ENCODE measurements around the gene MDM2.
A peak's percentile ranks its signal among the peaks of the same experiment; 100 is the strongest.
"Not testable (repeated sequence)": the region's sequence is repeated elsewhere in the genome, so short reads cannot be mapped to it uniquely, and the experiment has no call there.

MDM2 gene

DNA sequence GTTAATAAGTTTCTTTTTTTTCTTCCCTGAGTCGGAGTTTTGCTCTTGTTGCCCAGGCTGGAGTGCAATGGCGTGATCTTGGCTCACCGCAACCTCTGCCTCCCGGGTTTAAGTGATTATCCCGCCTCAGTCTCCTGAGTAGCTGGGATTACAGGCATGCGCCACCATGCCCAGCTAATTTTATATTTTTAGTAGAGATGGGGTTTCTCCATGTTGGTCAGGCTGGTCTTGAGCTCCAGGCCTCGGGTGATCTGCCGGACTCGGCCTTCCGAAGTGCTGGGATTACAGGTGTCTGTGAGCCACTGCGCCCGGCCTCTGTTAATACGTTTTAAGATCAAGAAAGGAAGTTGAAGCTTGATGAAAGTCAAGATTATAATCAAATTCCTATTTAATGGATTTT is 11.5 kb downstream of the MDM2 start:
- H3K9me3 Mint-ChIP-seq; DNase-seq (ENCODE audit: low spot score); H3K27ac Mint-ChIP-seq; H3K27me3 Mint-ChIP-seq (ENCODE audit: low read depth); H3K4me3 Mint-ChIP-seq: not testable (repeated sequence)
- Mint-ChIP-seq H3K36me3 (ENCODE audit: low read depth) (peaks cover 59% of the 10 kb centered on the region), H3K4me1 (ENCODE audit: low read depth) (peaks cover 31% of the 10 kb centered on the region)

- DNase-seq (ENCODE audit: low spot score), result no peak
- Mint-ChIP-seq H3K36me3 (ENCODE audit: low read depth) (peaks cover 61% of the 10 kb centered on the region), H3K4me3 (no peak overlapping the region), H3K27ac (peak overlapping the region; percentile 56), H3K27me3 (ENCODE audit: low read depth) (no peaks in the 10 kb centered on the region), H3K9me3 (no peaks in the 10 kb centered on the region), H3K4me1 (ENCODE audit: low read depth) (peaks cover 25% of the 10 kb centered on the region)
These were observed 13.6 kb downstream of the MDM2 start for GRCh38 chr12:68821357-68822188.

DNA sequence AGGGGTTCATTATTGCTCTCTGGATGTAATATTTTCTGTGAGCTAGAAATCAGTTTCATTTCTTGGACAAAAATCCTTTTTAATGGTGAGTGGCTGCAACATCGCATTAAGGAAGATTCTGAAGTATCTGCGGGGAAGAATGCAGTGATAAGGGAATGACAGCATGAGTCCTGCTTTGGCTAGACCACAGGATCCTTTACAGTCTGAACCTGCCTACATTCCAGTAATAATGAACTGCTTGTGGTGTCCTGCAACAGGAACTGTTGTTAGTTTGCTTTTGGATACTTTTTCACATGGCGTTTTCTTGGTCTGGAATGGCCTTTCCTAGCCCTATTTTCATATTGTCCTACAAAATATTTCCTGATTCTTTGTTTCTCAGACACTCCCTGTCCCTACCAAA is 15.7 kb downstream of the MDM2 start:
- H3K27ac Mint-ChIP-seq, result peak overlapping the region; percentile 12

GRCh38 chr12:68824131-68824530 is 16.2 kb downstream of the MDM2 start:
- Mint-ChIP-seq H3K4me1 (ENCODE audit: low read depth) (peaks cover 18% of the 10 kb centered on the region), H3K36me3 (ENCODE audit: low read depth) (peaks cover 65% of the 10 kb centered on the region), H3K27ac (peak overlapping the region; percentile 5)

More for the DNA sequence above, 15.7 kb downstream of the MDM2 start:
- H3K36me3 Mint-ChIP-seq (ENCODE audit: low read depth), result peaks cover 66% of the 10 kb centered on the region
- H3K27me3 Mint-ChIP-seq (ENCODE audit: low read depth), result no peaks in the 10 kb centered on the region
- H3K4me3 Mint-ChIP-seq, result no peak overlapping the region
- no peak for DNase-seq (ENCODE audit: low spot score)
- H3K4me1 Mint-ChIP-seq (ENCODE audit: low read depth), result peaks cover 20% of the 10 kb centered on the region
- no peaks in the 10 kb centered on the region for H3K9me3 Mint-ChIP-seq

GRCh38 chr12:68824597-68825250 is 16.7 kb downstream of the MDM2 start:
- Mint-ChIP-seq H3K4me3 (no peak overlapping the region), H3K4me1 (ENCODE audit: low read depth) (peaks cover 18% of the 10 kb centered on the region), H3K9me3 (no peaks in the 10 kb centered on the region), H3K27ac (no peak overlapping the region), H3K27me3 (ENCODE audit: low read depth) (no peaks in the 10 kb centered on the region), H3K36me3 (ENCODE audit: low read depth) (peaks cover 62% of the 10 kb centered on the region)
- no peak for DNase-seq (ENCODE audit: low spot score)

More at GRCh38 chr12:68824131-68824530, 16.2 kb downstream of the MDM2 start:
- Mint-ChIP-seq H3K9me3 (no peaks in the 10 kb centered on the region), H3K4me3 (no peak overlapping the region), H3K27me3 (ENCODE audit: low read depth) (no peaks in the 10 kb centered on the region)
- DNase-seq (ENCODE audit: low spot score), result no peak

DNA sequence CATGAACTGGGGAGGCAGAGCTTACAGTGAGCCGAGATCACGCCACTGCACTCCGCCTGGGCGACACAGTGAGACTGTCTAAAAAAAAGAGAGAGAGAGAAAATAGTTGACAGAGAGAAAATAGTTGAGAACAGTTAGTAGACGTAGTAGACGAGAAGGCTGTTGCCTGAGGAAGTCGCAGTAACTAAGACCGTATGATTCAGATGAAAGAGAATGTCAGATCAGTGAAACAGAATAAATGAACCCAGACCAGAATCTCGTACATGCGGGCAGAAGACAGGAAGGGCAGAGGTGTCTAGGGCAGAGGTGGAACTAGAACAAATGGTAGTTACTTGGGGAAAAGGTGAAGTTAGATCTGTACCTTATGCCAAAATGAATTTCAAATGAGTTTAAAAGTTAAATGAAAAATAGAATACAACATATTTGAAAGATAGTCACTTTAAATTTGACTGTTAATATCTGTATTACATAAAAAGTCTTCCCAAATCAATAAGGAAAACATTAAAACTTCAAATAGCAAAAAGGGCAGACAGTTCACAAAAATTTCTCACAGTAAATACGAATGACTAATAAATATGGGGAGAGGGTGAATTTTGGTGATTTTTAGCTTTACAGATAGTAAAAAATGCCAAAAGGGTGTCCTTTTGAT is 17.7 kb downstream of the MDM2 start:
- no peaks in the 10 kb centered on the region for H3K9me3 Mint-ChIP-seq
- H3K36me3 Mint-ChIP-seq (ENCODE audit: low read depth), result peaks cover 60% of the 10 kb centered on the region
- no peak overlapping the region for H3K27ac Mint-ChIP-seq
- DNase-seq (ENCODE audit: low spot score), result no peak
- H3K4me1 Mint-ChIP-seq (ENCODE audit: low read depth), result peaks cover 20% of the 10 kb centered on the region
- H3K4me3 Mint-ChIP-seq, result no peak overlapping the region
- H3K27me3 Mint-ChIP-seq (ENCODE audit: low read depth), result no peaks in the 10 kb centered on the region

DNA sequence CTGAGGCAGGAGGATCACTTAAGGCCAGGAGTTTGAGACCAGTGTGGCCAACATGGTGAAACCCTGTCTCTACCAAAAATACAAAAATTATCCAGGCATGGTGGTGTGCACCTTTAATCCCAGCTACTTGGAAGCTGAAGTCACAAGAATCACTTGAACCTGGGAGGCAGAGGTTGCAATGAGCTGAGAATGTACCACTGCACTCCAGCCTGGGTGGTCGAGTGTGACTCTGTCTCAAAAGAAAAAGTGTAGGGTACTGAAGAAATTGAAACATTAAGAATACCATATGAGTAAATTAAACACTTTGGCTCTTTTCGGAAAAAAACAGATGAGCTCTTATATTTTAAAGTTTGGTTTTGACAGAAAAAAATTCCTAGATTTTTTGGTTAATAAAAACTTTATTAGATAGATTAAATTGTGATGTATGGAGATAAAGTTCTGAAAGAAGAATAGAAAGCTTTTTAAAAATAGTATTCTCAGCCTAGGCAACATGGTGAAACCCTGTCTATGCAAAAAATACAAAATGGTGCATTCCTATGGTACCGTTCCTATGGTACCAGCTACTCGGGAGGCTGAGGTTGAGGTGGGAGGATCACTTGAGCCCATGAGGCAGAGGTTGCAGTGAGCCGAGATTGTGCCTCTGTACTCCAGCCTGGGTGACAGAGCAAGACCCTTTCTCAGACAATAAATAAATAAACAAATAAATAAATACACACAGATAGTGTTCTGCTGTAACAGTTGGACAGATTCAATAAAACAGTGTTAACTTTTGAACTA is 20.1 kb downstream of the MDM2 start:
- Mint-ChIP-seq H3K4me1 (ENCODE audit: low read depth) (peaks cover 14% of the 10 kb centered on the region), H3K27ac (no peak overlapping the region)

GRCh38 chr12:68828672-68829068 is 20.7 kb downstream of the MDM2 start:
- Mint-ChIP-seq H3K36me3 (ENCODE audit: low read depth) (peaks cover 65% of the 10 kb centered on the region), H3K27ac (no peak overlapping the region), H3K4me3 (no peak overlapping the region), H3K9me3 (no peaks in the 10 kb centered on the region), H3K27me3 (ENCODE audit: low read depth) (no peaks in the 10 kb centered on the region), H3K4me1 (ENCODE audit: low read depth) (peaks cover 9% of the 10 kb centered on the region)
- DNase-seq (ENCODE audit: low spot score), result no peak

More for the DNA sequence above, 20.1 kb downstream of the MDM2 start:
- Mint-ChIP-seq H3K4me3 (no peak overlapping the region), H3K27me3 (ENCODE audit: low read depth) (no peaks in the 10 kb centered on the region), H3K9me3 (no peaks in the 10 kb centered on the region), H3K36me3 (ENCODE audit: low read depth) (peaks cover 69% of the 10 kb centered on the region)
- DNase-seq (ENCODE audit: low spot score), result no peak

DNA sequence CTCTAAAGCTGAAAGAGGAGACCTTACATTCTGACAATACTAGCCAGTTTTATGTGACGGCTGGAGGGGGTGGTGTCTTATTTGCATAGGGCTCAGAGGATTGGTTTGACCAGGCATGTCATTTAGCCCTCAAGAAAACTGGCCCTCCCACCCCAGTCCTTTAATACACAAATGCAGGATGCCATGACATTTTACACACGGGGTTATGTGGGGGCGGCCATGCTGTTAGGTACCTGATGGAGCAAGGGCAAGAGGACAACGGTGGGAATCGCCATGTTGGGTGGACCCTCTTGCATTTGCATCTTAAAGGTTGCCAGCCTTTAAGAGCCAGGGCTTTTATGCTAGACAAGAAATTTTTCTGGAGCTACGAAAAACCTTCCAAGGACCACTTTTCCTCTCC is 23.3 kb downstream of the MDM2 start:
- no peak for DNase-seq (ENCODE audit: low spot score)
- Mint-ChIP-seq H3K9me3 (no peaks in the 10 kb centered on the region), H3K27me3 (ENCODE audit: low read depth) (no peaks in the 10 kb centered on the region), H3K36me3 (ENCODE audit: low read depth) (peaks cover 61% of the 10 kb centered on the region), H3K4me1 (ENCODE audit: low read depth) (peaks cover 6% of the 10 kb centered on the region), H3K4me3 (no peak overlapping the region), H3K27ac (no peak overlapping the region)

DNA sequence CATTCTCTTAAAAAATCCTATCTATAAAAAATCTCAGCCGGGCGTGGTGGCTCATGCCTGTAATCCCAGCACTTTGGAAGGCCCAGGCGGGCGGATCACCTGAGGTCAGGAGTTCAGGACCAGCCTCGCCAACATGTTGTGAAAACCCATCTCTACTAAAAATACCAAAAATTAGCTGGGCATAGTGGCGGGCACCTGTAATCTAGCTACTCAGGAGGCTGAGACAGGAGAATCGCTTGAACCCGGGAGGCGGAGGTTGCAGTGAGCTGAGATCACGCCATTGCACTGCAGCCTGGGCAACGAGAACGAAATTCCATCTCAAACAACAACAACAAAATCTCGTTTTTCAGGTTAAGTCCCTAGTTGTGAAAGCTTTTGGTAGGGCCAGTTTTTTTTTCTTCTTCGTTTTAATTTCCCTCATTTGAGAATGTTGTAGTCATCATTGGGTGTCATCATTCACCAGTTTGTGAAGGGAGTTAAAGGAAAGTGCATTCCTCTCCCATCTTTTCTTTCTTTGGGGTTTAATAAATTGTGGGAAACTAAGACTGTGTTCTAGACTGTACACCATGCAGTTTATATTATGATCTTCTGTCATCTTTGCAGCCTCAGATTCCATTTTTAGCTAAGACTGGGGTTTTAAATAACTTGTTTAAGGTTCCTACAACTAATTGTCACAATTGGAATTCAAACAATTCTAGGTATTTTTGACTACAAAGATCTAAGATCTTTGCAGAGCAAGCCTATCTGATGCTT is 23.9 kb downstream of the MDM2 start:
- no peaks in the 10 kb centered on the region for H3K9me3 Mint-ChIP-seq
- H3K4me1 Mint-ChIP-seq (ENCODE audit: low read depth), result peaks cover 6% of the 10 kb centered on the region
- peaks cover 63% of the 10 kb centered on the region for H3K36me3 Mint-ChIP-seq (ENCODE audit: low read depth)
- no peak overlapping the region for H3K4me3 Mint-ChIP-seq
- no peaks in the 10 kb centered on the region for H3K27me3 Mint-ChIP-seq (ENCODE audit: low read depth)
- H3K27ac Mint-ChIP-seq, result no peak overlapping the region
- DNase-seq (ENCODE audit: low spot score), result no peak

DNA sequence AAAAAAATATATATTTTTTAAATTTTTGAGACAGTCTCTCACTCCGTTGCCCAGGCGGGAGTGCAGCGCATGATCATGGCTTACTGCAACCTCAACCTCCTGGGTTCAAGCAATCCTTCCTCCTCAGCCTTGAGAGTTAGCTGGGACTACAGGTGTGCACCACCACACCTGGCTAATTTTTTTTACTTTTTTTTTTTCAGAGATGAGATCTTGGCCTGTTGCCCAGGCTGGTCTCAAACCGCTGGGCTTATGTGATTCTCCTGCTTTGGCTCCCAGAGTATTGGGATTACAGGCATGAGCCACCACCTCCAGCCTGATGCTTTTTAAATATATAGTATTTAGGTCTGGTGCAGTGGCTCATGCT is 24.5 kb downstream of the MDM2 start:
- no peak for DNase-seq (ENCODE audit: low spot score)
- Mint-ChIP-seq H3K4me3 (no peak overlapping the region), H3K9me3 (no peaks in the 10 kb centered on the region), H3K4me1 (ENCODE audit: low read depth) (peaks cover 6% of the 10 kb centered on the region), H3K27ac (no peak overlapping the region), H3K36me3 (ENCODE audit: low read depth) (peaks cover 63% of the 10 kb centered on the region), H3K27me3 (ENCODE audit: low read depth) (no peaks in the 10 kb centered on the region)

DNA sequence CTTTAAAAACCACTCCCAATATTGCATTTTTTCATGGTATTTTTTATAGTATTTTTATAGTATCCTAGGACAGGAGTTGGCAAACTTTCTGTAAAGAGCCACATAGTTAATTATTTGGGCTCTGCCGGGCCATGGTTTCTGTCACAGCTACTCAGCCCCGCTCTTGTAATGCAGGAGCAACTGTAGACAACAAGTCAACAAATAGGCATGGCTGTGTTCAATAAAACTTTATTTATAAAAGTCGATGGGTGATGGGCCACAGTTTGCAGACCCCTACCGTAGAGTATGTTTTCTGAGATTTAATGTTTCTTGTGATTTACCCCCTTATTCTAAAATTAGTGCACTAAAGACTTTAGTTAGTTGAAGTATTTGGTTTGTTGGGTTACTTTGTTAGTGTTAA is 25.5 kb downstream of the MDM2 start:
- no peak for DNase-seq (ENCODE audit: low spot score)
- no peak overlapping the region for H3K4me3 Mint-ChIP-seq
- no peaks in the 10 kb centered on the region for H3K27me3 Mint-ChIP-seq (ENCODE audit: low read depth)
- no peak overlapping the region for H3K27ac Mint-ChIP-seq
- H3K4me1 Mint-ChIP-seq (ENCODE audit: low read depth), result peaks cover 9% of the 10 kb centered on the region
- H3K9me3 Mint-ChIP-seq, result no peaks in the 10 kb centered on the region
- H3K36me3 Mint-ChIP-seq (ENCODE audit: low read depth), result peaks cover 63% of the 10 kb centered on the region

DNA sequence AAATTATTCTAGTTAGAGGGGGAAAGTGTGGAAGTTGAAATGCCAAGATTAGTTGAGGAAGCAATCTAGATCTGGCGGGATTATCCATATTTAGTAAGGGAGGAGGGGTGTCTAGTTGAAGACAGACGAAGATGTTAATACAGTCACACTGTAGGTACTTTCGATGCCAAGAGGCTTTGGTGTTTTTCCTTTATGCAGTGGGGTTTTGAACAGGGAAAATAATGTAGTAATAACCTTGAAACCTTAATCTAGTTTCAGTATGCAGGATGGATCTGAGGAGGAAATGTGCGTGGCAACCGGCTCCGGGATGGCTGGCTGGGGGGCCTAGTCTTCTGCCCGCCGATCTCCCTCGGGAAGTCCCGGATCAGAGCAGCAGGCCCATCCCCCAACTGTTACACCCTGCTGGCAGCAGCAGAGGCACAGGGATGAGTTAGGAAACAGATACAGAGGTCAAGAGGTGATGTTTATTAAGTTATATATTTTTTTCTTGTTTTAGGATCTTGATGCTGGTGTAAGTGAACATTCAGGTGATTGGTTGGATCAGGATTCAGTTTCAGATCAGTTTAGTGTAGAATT is 27.4 kb downstream of the MDM2 start:
- H3K4me3 Mint-ChIP-seq, result no peak overlapping the region
- H3K4me1 Mint-ChIP-seq (ENCODE audit: low read depth), result peaks cover 4% of the 10 kb centered on the region
- H3K27ac Mint-ChIP-seq, result no peak overlapping the region

More for the DNA sequence above, 27.4 kb downstream of the MDM2 start:
- Mint-ChIP-seq H3K27me3 (ENCODE audit: low read depth) (no peaks in the 10 kb centered on the region), H3K9me3 (no peaks in the 10 kb centered on the region), H3K36me3 (ENCODE audit: low read depth) (peaks cover 63% of the 10 kb centered on the region)
- DNase-seq (ENCODE audit: low spot score), result no peak

Measured in T-helper 2 cell treated with Interferon-gamma antibody and Interleukin-4, amounts not matched to agents 5 μg/mL and 100 μg/mL, for 36 hours (primary cell).